Urinary bladder (tissue), 4 donors: ENCODE data around the gene PRAC2. TPM values are rescaled to one million over a fixed set of nuclear protein-coding genes. Genes with fewer than 3 reads are reported as not detected.

Experiments
- DNase-seq: peaks from one replicate; pipeline ENCODE4 v3.0.0-alpha.2; 2015; ENCODE audit errors: extremely low spot score
- H3K27ac ChIP-seq: one replicate; pipeline ENCODE4 v1.5.1; 2013; ENCODE audit warnings: low read depth, mild to moderate bottlenecking, moderate library complexity
- H3K36me3 ChIP-seq: one replicate; pipeline ENCODE4 v1.6.1; 2013; ENCODE audit warnings: mild to moderate bottlenecking, moderate library complexity; ENCODE audit not compliant: insufficient read depth
- H3K4me1 ChIP-seq: one replicate; pipeline ENCODE4 v1.6.1; 2013; ENCODE audit warnings: mild to moderate bottlenecking, moderate library complexity; ENCODE audit not compliant: insufficient read depth
- H3K4me3 ChIP-seq: one replicate; pipeline ENCODE4 v1.5.1; 2013; ENCODE audit warnings: low read depth, low read length
- WGBS: extraction: QIAGEN DNeasy Blood & Tissue Kit; methylation state at CpG from one replicate; pipeline ENCODE4 v1.1.7; 2013; 5-methylcytosine and 5-hydroxymethylcytosine counted together
- polyA plus RNA-seq: library from polyadenylated mRNA; stranded (reverse); fragments of 200-250 nt; gene quantifications from one replicate; pipeline ENCODE4 v1.2.3, GENCODE V29; 2013
- total RNA-seq: library from RNA; depleted of rRNA; stranded (reverse); fragments of >200 nt; gene quantifications from one replicate; pipeline ENCODE4 v1.2.3, GENCODE V29; 2014
- donor health status: healthy with polysubstance abuse.
- donor health status: healthy.

The PRAC2 gene
- total and polyA plus RNA-seq, 2 donors = 1.7 to 2.1 TPM

- Histone ChIP-seq H3K36me3 (no peaks in the 10 kb centered on the region), H3K4me3 (no peak overlapping the region), H3K27ac (no peak overlapping the region), H3K4me1 (no peaks in the 10 kb centered on the region)
- WGBS = 4% methylated on average over 3 of the region's 3 CpGs
- DNase-seq = no peak
Measured at GRCh38 chr17:48751172-48751571, 28.2 kb downstream of the PRAC2 start.

GRCh38 chr17:48751733-48752398 lies 28.9 kb downstream of the PRAC2 start:
- no peak overlapping the region for H3K4me3 ChIP-seq
- no peak for DNase-seq
- no peaks in the 10 kb centered on the region for H3K4me1 ChIP-seq
- 6% methylated on average over 13 of the region's 13 CpGs for WGBS
- H3K36me3 ChIP-seq = no peaks in the 10 kb centered on the region
- H3K27ac ChIP-seq = no peak overlapping the region

- WGBS = 7% methylated on average over 43 of the region's 43 CpGs
Measured at GRCh38 chr17:48752399-48753288, 29.7 kb downstream of the PRAC2 start.

GRCh38 chr17:48753794-48754499 lies 31.0 kb downstream of the PRAC2 start:
- no peak overlapping the region for H3K27ac ChIP-seq
- H3K36me3 ChIP-seq = no peaks in the 10 kb centered on the region
- no peaks in the 10 kb centered on the region for H3K4me1 ChIP-seq
- no peak overlapping the region for H3K4me3 ChIP-seq
- no peak for DNase-seq
- WGBS = 12% methylated on average over 22 of the region's 22 CpGs

More at GRCh38 chr17:48752399-48753288, 29.7 kb downstream of the PRAC2 start:
- Histone ChIP-seq H3K4me3 (no peak overlapping the region), H3K27ac (no peak overlapping the region), H3K36me3 (no peaks in the 10 kb centered on the region), H3K4me1 (no peaks in the 10 kb centered on the region)
- DNase-seq = no peak

GRCh38 chr17:48754500-48755261 lies 31.7 kb downstream of the PRAC2 start:
- Histone ChIP-seq H3K4me1 (no peaks in the 10 kb centered on the region), H3K4me3 (no peak overlapping the region), H3K36me3 (no peaks in the 10 kb centered on the region), H3K27ac (no peak overlapping the region)
- no peak for DNase-seq
- 6% methylated on average over 52 of the region's 52 CpGs for WGBS

- no peak overlapping the region for H3K4me3 ChIP-seq
- no peaks in the 10 kb centered on the region for H3K4me1 ChIP-seq
- H3K27ac ChIP-seq = no peak overlapping the region
- DNase-seq = no peak
- WGBS = 22% methylated on average over 8 of the region's 8 CpGs
- no peaks in the 10 kb centered on the region for H3K36me3 ChIP-seq
Measured at GRCh38 chr17:48755356-48755755, 32.4 kb downstream of the PRAC2 start.

GRCh38 chr17:48756830-48757251 lies 33.9 kb downstream of the PRAC2 start:
- WGBS = 37% methylated on average over 3 of the region's 3 CpGs
- no peak overlapping the region for H3K4me3 ChIP-seq
- H3K36me3 ChIP-seq = no peaks in the 10 kb centered on the region
- no peak for DNase-seq
- no peak overlapping the region for H3K27ac ChIP-seq
- H3K4me1 ChIP-seq = no peaks in the 10 kb centered on the region

GRCh38 chr17:48757524-48757961 lies 34.6 kb downstream of the PRAC2 start:
- no peak overlapping the region for H3K4me3 ChIP-seq
- no peak for DNase-seq
- no peaks in the 10 kb centered on the region for H3K4me1 ChIP-seq
- H3K27ac ChIP-seq = no peak overlapping the region
- no peaks in the 10 kb centered on the region for H3K36me3 ChIP-seq
- 26% methylated on average over 2 of the region's 2 CpGs for WGBS

- no peak for DNase-seq
- H3K36me3 ChIP-seq = no peaks in the 10 kb centered on the region
- H3K27ac ChIP-seq = no peak overlapping the region
- no peak overlapping the region for H3K4me3 ChIP-seq
- H3K4me1 ChIP-seq = no peaks in the 10 kb centered on the region
Measured at GRCh38 chr17:48759288-48759687, 36.3 kb downstream of the PRAC2 start.

GRCh38 chr17:48760411-48760810 lies 37.4 kb downstream of the PRAC2 start:
- Histone ChIP-seq H3K4me3 (no peak overlapping the region), H3K4me1 (no peaks in the 10 kb centered on the region), H3K27ac (no peak overlapping the region), H3K36me3 (no peaks in the 10 kb centered on the region)
- DNase-seq = no peak
- WGBS = 22% methylated on average over 4 of the region's 4 CpGs

- 67% methylated on average over 6 of the region's 6 CpGs for WGBS
- no peak overlapping the region for H3K27ac ChIP-seq
- no peaks in the 10 kb centered on the region for H3K36me3 ChIP-seq
- no peak for DNase-seq
- H3K4me1 ChIP-seq = no peaks in the 10 kb centered on the region
- no peak overlapping the region for H3K4me3 ChIP-seq
Measured at GRCh38 chr17:48761114-48761513, 38.1 kb downstream of the PRAC2 start.

GRCh38 chr17:48767263-48767774 lies 44.3 kb downstream of the PRAC2 start:
- no peak overlapping the region for H3K4me3 ChIP-seq
- H3K36me3 ChIP-seq = no peaks in the 10 kb centered on the region
- 68% methylated on average over 4 of the region's 4 CpGs for WGBS
- H3K27ac ChIP-seq = no peak overlapping the region
- DNase-seq = no peak
- no peaks in the 10 kb centered on the region for H3K4me1 ChIP-seq
